ENCODE results near the gene TESK1. TPM values are rescaled to one million over a fixed set of nuclear protein-coding genes. Genes with fewer than 3 reads are reported as not detected.
A peak's percentile ranks its signal among the peaks of the same experiment; 100 is the strongest.
"Not testable (repeated sequence)": the region's sequence is repeated elsewhere in the genome, so short reads cannot be mapped to it uniquely, and the experiment has no call there.

The TESK1 gene
- total RNA-seq, 1 donor from 2014 or later, result 62.3 TPM

GRCh38 chr9:35570709-35571504 lies 34.2 kb upstream of the TESK1 start:
- no peak for DNase-seq (ENCODE audit: low spot score, unreplicated experiment)
- no peaks in the 10 kb centered on the region for H3K36me3 Mint-ChIP-seq (ENCODE audit: insufficient read depth)
- no peaks in the 10 kb centered on the region for H3K9me3 Mint-ChIP-seq (ENCODE audit: low read depth)
- no peak overlapping the region for H3K4me3 Mint-ChIP-seq (ENCODE audit: low read depth)
- no peak overlapping the region for H3K27ac Mint-ChIP-seq
- TF ChIP-seq CTCF (IDR thresholded peaks at IDR 0.05; ENCODE audit: unreplicated experiment), result no peak
- H3K27me3 Mint-ChIP-seq, result no peaks in the 10 kb centered on the region
- H3K4me1 Mint-ChIP-seq (ENCODE audit: low read depth), result no peaks in the 10 kb centered on the region

- peaks cover 4% of the 10 kb centered on the region for H3K9me3 Mint-ChIP-seq (ENCODE audit: low read depth)
- H3K27me3 Mint-ChIP-seq, result no peaks in the 10 kb centered on the region
- H3K4me3 Mint-ChIP-seq (ENCODE audit: low read depth), result no peak overlapping the region
- no peak overlapping the region for H3K27ac Mint-ChIP-seq
- no peak for TF ChIP-seq CTCF (IDR thresholded peaks at IDR 0.05; ENCODE audit: unreplicated experiment)
- no peaks in the 10 kb centered on the region for H3K4me1 Mint-ChIP-seq (ENCODE audit: low read depth)
- H3K36me3 Mint-ChIP-seq (ENCODE audit: insufficient read depth), result peaks cover 3% of the 10 kb centered on the region
- no peak for DNase-seq (ENCODE audit: low spot score, unreplicated experiment)
Measured at GRCh38 chr9:35574578-35575122, 30.4 kb upstream of the TESK1 start.

- peaks cover 6% of the 10 kb centered on the region for H3K36me3 Mint-ChIP-seq (ENCODE audit: insufficient read depth)
- no peaks in the 10 kb centered on the region for H3K27me3 Mint-ChIP-seq
- no peak for DNase-seq (ENCODE audit: low spot score, unreplicated experiment)
- no peak overlapping the region for H3K4me3 Mint-ChIP-seq (ENCODE audit: low read depth)
- TF ChIP-seq CTCF (IDR thresholded peaks at IDR 0.05; ENCODE audit: unreplicated experiment), result no peak
- H3K9me3 Mint-ChIP-seq (ENCODE audit: low read depth), result peaks cover 10% of the 10 kb centered on the region
- no peaks in the 10 kb centered on the region for H3K4me1 Mint-ChIP-seq (ENCODE audit: low read depth)
- H3K27ac Mint-ChIP-seq, result no peak overlapping the region
Measured at GRCh38 chr9:35575478-35575877, 29.6 kb upstream of the TESK1 start.

GRCh38 chr9:35577486-35577885 lies 27.6 kb upstream of the TESK1 start:
- no peak for TF ChIP-seq CTCF (IDR thresholded peaks at IDR 0.05; ENCODE audit: unreplicated experiment)
- H3K27me3 Mint-ChIP-seq, result no peaks in the 10 kb centered on the region
- no peak overlapping the region for H3K27ac Mint-ChIP-seq
- peaks cover 15% of the 10 kb centered on the region for H3K36me3 Mint-ChIP-seq (ENCODE audit: insufficient read depth)
- no peak for DNase-seq (ENCODE audit: low spot score, unreplicated experiment)
- H3K4me3 Mint-ChIP-seq (ENCODE audit: low read depth), result no peak overlapping the region
- peaks cover 21% of the 10 kb centered on the region for H3K9me3 Mint-ChIP-seq (ENCODE audit: low read depth)
- H3K4me1 Mint-ChIP-seq (ENCODE audit: low read depth), result no peaks in the 10 kb centered on the region

- TF ChIP-seq CTCF (IDR thresholded peaks at IDR 0.05; ENCODE audit: unreplicated experiment), result no peak
- peaks cover 23% of the 10 kb centered on the region for H3K9me3 Mint-ChIP-seq (ENCODE audit: low read depth)
- H3K4me3 Mint-ChIP-seq (ENCODE audit: low read depth), result no peak overlapping the region
- H3K4me1 Mint-ChIP-seq (ENCODE audit: low read depth), result no peaks in the 10 kb centered on the region
- no peaks in the 10 kb centered on the region for H3K27me3 Mint-ChIP-seq
- DNase-seq (ENCODE audit: low spot score, unreplicated experiment), result no peak
- no peak overlapping the region for H3K27ac Mint-ChIP-seq
- H3K36me3 Mint-ChIP-seq (ENCODE audit: insufficient read depth), result peaks cover 15% of the 10 kb centered on the region
Measured at GRCh38 chr9:35579130-35579529, 25.9 kb upstream of the TESK1 start.

- DNase-seq (ENCODE audit: low spot score, unreplicated experiment); H3K4me3 Mint-ChIP-seq (ENCODE audit: low read depth); H3K27me3 Mint-ChIP-seq; H3K4me1 Mint-ChIP-seq (ENCODE audit: low read depth); H3K27ac Mint-ChIP-seq: not testable (repeated sequence)
- Mint-ChIP-seq H3K9me3 (ENCODE audit: low read depth) (peaks cover 23% of the 10 kb centered on the region), H3K36me3 (ENCODE audit: insufficient read depth) (peaks cover 15% of the 10 kb centered on the region)
Measured at GRCh38 chr9:35579659-35580227, 25.3 kb upstream of the TESK1 start.

GRCh38 chr9:35583521-35583920 lies 21.5 kb upstream of the TESK1 start:
- H3K4me3 Mint-ChIP-seq (ENCODE audit: low read depth); DNase-seq (ENCODE audit: low spot score, unreplicated experiment); H3K27me3 Mint-ChIP-seq; H3K4me1 Mint-ChIP-seq (ENCODE audit: low read depth): not testable (repeated sequence)
- Mint-ChIP-seq H3K27ac (peak overlapping the region; percentile 42), H3K9me3 (ENCODE audit: low read depth) (peaks cover 39% of the 10 kb centered on the region), H3K36me3 (ENCODE audit: insufficient read depth) (peaks cover 17% of the 10 kb centered on the region)

GRCh38 chr9:35584681-35585080 lies 20.4 kb upstream of the TESK1 start:
- Mint-ChIP-seq H3K36me3 (ENCODE audit: insufficient read depth) (peaks cover 15% of the 10 kb centered on the region), H3K9me3 (ENCODE audit: low read depth) (peaks cover 35% of the 10 kb centered on the region)
- DNase-seq (ENCODE audit: low spot score, unreplicated experiment); H3K4me3 Mint-ChIP-seq (ENCODE audit: low read depth); H3K27me3 Mint-ChIP-seq; H3K4me1 Mint-ChIP-seq (ENCODE audit: low read depth); H3K27ac Mint-ChIP-seq: not testable (repeated sequence)
